Heart left ventricle (tissue), 16 donors: ENCODE measurements around the gene GSAP. TPM values are rescaled to one million over a fixed set of nuclear protein-coding genes. Genes with fewer than 3 reads are reported as not detected.

Source experiments
- ATAC-seq, 4 donors: fragments of 200-7000 bp; cut with Tn5 transposase; one replicate each; pipeline ENCODE4 v1.9.1; 2020 to 2022; ENCODE audit warnings: moderate library complexity in 4 of 4, mild to moderate bottlenecking in 3 of 4, moderate number of reproducible peaks in 1 of 4
- DNase-seq, 5 donors: peaks; one replicate each; pipeline ENCODE4 v3.0.0-alpha.2; 2020
- H3K27ac ChIP-seq, 12 donors: fragments of 200-600 bp; sonication (generic) in 4 of 12; one replicate each; pipeline versions ENCODE4 v1.5.0 to v1.8.0; 2016 to 2022; ENCODE audit warnings: mild to moderate bottlenecking in 2 of 12
- H3K27me3 ChIP-seq, 9 donors: fragments of 200-600 bp; sonication (generic) in 2 of 9; one replicate each; pipeline versions ENCODE4 v1.5.1 to v1.8.0; 2016 to 2022; ENCODE audit warnings: mild to moderate bottlenecking in 3 of 9
- H3K36me3 ChIP-seq, 9 donors: fragments of 200-600 bp; sonication (generic) in 2 of 9; one replicate each; pipeline versions ENCODE4 v1.5.0 to v1.8.0; 2018 to 2022; ENCODE audit warnings: mild to moderate bottlenecking in 2 of 9
- H3K4me1 ChIP-seq, 12 donors: fragments of 200-600 bp; sonication (generic) in 4 of 12; one replicate each; pipeline versions ENCODE4 v1.5.0 to v1.8.0; 2016 to 2022; ENCODE audit warnings: mild to moderate bottlenecking in 3 of 12
- H3K4me3 ChIP-seq, 12 donors: fragments of 200-600 bp; sonication (generic) in 4 of 12; one replicate each; pipeline versions ENCODE4 v1.5.0 to v1.8.0; 2017 to 2022; ENCODE audit warnings: mild to moderate bottlenecking in 9 of 12, moderate library complexity in 4 of 12
- H3K9me3 ChIP-seq, 12 donors: fragments of 200-600 bp; sonication (generic) in 4 of 12; one replicate each; pipeline versions ENCODE4 v1.5.0 to v1.8.0; 2016 to 2022; ENCODE audit warnings: mild to moderate bottlenecking in 1 of 12
- CTCF ChIP-seq, 12 donors: fragments of 200-600 bp; sonication (generic) in 4 of 12; IDR thresholded peaks; one replicate each; pipeline versions ENCODE4 v1.5.0 to v1.8.0; 2018 to 2022; ENCODE audit warnings: antibody characterized with exemption in 12 of 12, mild to moderate bottlenecking in 5 of 12
- POLR2A ChIP-seq, 2 donors: fragments of 450-650 bp; IDR thresholded peaks; one replicate each; pipeline ENCODE4 v1.6.1; 2017; ENCODE audit warnings: antibody characterized with exemption in 2 of 2, mild to moderate bottlenecking in 2 of 2, moderate library complexity in 2 of 2
- WGBS, 4 donors: extraction: QIAGEN DNeasy Blood & Tissue Kit in 2 of 4; methylation state at CpG; one replicate each; pipeline versions ENCODE4 v1.1.5 to v1.1.7; 2013 to 2018; 5-methylcytosine and 5-hydroxymethylcytosine counted together
- intact Hi-C, 10 donors: fragments of 100-400 bp; cut with DNase I; formaldehyde crosslinking; loops; one replicate each; pipeline versions ENCODE4 v1.11.1 to v1.14.2; 2022
- polyA plus RNA-seq, 2 donors: library from polyadenylated mRNA; stranded (reverse); fragments of 200-250 nt; gene quantifications; one replicate each; pipeline ENCODE4 v1.2.3, GENCODE V29; 2013
- total RNA-seq, 9 donors: library from RNA; depleted of rRNA in 2 of 9; stranded (reverse); fragments of >200 nt in 2 of 9; fragmentation: NEBNext Ultra II Directional in 3 of 9; extraction: Animal tissue kit (Norgen Biotek cat#: 25700) in 3 of 9; gene quantifications; one replicate each; pipeline versions ENCODE4 v1.1.0 to v1.2.4, GENCODE V29; 2016 to 2023
- donor health status: ischemic (EF 13 %, LVEDD 7.1; RV severe dilation, severe dysfunction).
- donor health status: healthy with polysubstance abuse.
- donor health status: DM: no; HTN: yes; CAD: no.
- donor health status: DM: no; HTN: no; CAD: no.
- donor health status: ischemic (EF 25% LVEDD 6.9; RV normal size, moderate dysfunction).
- donor health status: ischemic (EF 25% LVEDD 5.7; RV mildly dilated, moderate dysfunction).
- donor health status: healthy.
- donor health status: DM: yes; HTN: yes; CAD: no.
- donor health status: ischemic (EF 35%, LVEDD 5.7; RV mildly dilated, moderate dysfunction).
- donor health status: nonischemic (EF 11% LVEDD 7.7; RV severe dilation, severe dysfunction).
- donor health status: DM: yes; HTN: yes; CAD: no.
- donor health status: PGD.
- donor health status: ischemic (EF 29% LVEDD 5.4; RV normal size, mild dysfunction).
- donor health status: nonischemic (EF 23%, LVEDD 6.1; RV moderate dilation, normal function).

GSAP gene
- total and polyA plus RNA-seq, 11 donors = 1.7 to 24.9 (median 6.5) TPM

GRCh38 chr7:77318019-77318418, 98.1 kb downstream of the GSAP start:
- DNase-seq = no peak
- Histone ChIP-seq H3K9me3 (no peaks in the 10 kb centered on the region), H3K27me3 (no peaks in the 10 kb centered on the region), H3K27ac (no peak overlapping the region), H3K4me1 (peaks cover 0 to 24% (median 6%) of the 10 kb centered on the region in 12 donors), H3K36me3 (peaks cover 0 to 58% (median 7%) of the 10 kb centered on the region in 9 donors), H3K4me3 (no peak overlapping the region)
- no peak for TF ChIP-seq POLR2A (IDR thresholded peaks at IDR 0.05)
- intact Hi-C loops = loop anchor here in 2 of 10 donors (5.0 to 10.0 kb wide), 2 partner anchors 51 to 173 kb away; no protein-coding TSS in a partner anchor
- ATAC-seq = no peak
- WGBS, 4 donors = 66 to 97% (median 94%) methylated on average over 1 of the region's 1 CpG

- H3K4me3 ChIP-seq = no peak overlapping the region
- ATAC-seq (peak in 1 of 4 donors; percentile 13), DNase-seq (no peak)
- H3K36me3 ChIP-seq = peaks cover 0 to 62% (median 22%) of the 10 kb centered on the region in 9 donors
- no peaks in the 10 kb centered on the region for H3K27me3 ChIP-seq
- H3K9me3 ChIP-seq = no peaks in the 10 kb centered on the region
- no peak overlapping the region for H3K27ac ChIP-seq
- H3K4me1 ChIP-seq = peaks cover 0 to 30% (median 6%) of the 10 kb centered on the region in 12 donors
- intact Hi-C loops = loop anchor here in 2 of 10 donors (5.0 to 10.0 kb wide), 2 partner anchors 49 to 172 kb away; no protein-coding TSS in a partner anchor
- WGBS, 4 donors = 63 to 73% (median 70%) methylated on average over 2 of the region's 2 CpGs
- no peak for TF ChIP-seq CTCF (IDR thresholded peaks at IDR 0.05)
- TF ChIP-seq POLR2A (IDR thresholded peaks at IDR 0.05) = no peak
Observed at GRCh38 chr7:77316219-77316978, 99.8 kb downstream of the GSAP start.

GRCh38 chr7:77315182-77315591, 101.0 kb downstream of the GSAP start:
- H3K4me1 ChIP-seq = peaks cover 0 to 25% (median 3%) of the 10 kb centered on the region in 12 donors
- no peak overlapping the region for H3K4me3 ChIP-seq
- TF ChIP-seq CTCF (IDR thresholded peaks at IDR 0.05) = no peak
- no peak for TF ChIP-seq POLR2A (IDR thresholded peaks at IDR 0.05)
- no peaks in the 10 kb centered on the region for H3K9me3 ChIP-seq
- intact Hi-C loops = loop anchor here in 2 of 10 donors (5.0 to 10.0 kb wide), 2 partner anchors 48 to 170 kb away; no protein-coding TSS in a partner anchor
- H3K36me3 ChIP-seq = peaks cover 0 to 62% (median 27%) of the 10 kb centered on the region in 9 donors
- WGBS, 4 donors = 81 to 85% (median 83%) methylated on average over 3 of the region's 3 CpGs
- ATAC-seq = peak in 3 of 4 donors; percentile 38 to 80 (median 60)
- H3K27me3 ChIP-seq = no peaks in the 10 kb centered on the region
- peak in 1 of 5 donors; percentile 29 for DNase-seq
- H3K27ac ChIP-seq = no peak overlapping the region

- TF ChIP-seq CTCF (IDR thresholded peaks at IDR 0.05) (no peak), POLR2A (IDR thresholded peaks at IDR 0.05) (no peak)
- peak overlapping the region in 1 of 12 donors; percentile 8 for H3K27ac ChIP-seq
- DNase-seq = no peak
- no peaks in the 10 kb centered on the region for H3K27me3 ChIP-seq
- no peak for ATAC-seq
- H3K9me3 ChIP-seq = no peaks in the 10 kb centered on the region
- intact Hi-C loops = loop anchor here in 1 of 10 donors (10.0 kb wide), 1 partner anchor 169 kb away; no protein-coding TSS in a partner anchor
- WGBS, 4 donors = 65 to 81% (median 77%) methylated on average over 5 of the region's 5 CpGs
- peaks cover 0 to 32% (median 7%) of the 10 kb centered on the region in 12 donors for H3K4me1 ChIP-seq
- peaks cover 0 to 67% (median 21%) of the 10 kb centered on the region in 9 donors for H3K36me3 ChIP-seq
- H3K4me3 ChIP-seq = no peak overlapping the region
Observed at GRCh38 chr7:77313876-77314480, 102.2 kb downstream of the GSAP start.
